HEK293 (cell line): ENCODE results near the gene KCNC2.
A peak's percentile ranks its signal among the peaks of the same experiment; 100 is the strongest.

Source experiments
- CTCF ChIA-PET: fragments of 350-600 bp; formaldehyde crosslinking; extraction: SDS; loops from one replicate; lab custom pipeline; 2021; ENCODE audit warnings: antibody characterized with exemption; lab: Yijun Ruan, JAX
- POLR2A ChIA-PET: fragments of 300-600 bp; formaldehyde crosslinking; extraction: SDS; loops from one replicate; lab custom pipeline; 2020; ENCODE audit warnings: antibody characterized with exemption, inconsistent platforms; lab: Yijun Ruan, JAX
- H3K27ac ChIP-seq: fragments of 200-500 bp; sonication (Bioruptor generic); 2 replicates; pipeline ENCODE4 v1.5.1; 2014; ENCODE audit warnings: low read depth, low read length, control low read depth, inconsistent platforms; ENCODE audit errors: extremely low read depth
- H3K36me3 ChIP-seq, 2 experiments: fragments of 200-500 bp in 1 of 2; sonication (Bioruptor generic) in 1 of 2; 1 replicate in 1 of 2; 2 replicates in 1 of 2; pipeline ENCODE4 v1.5.1; 2014 to 2017; ENCODE audit warnings: inconsistent platforms in 2 of 2, low read length in 2 of 2; ENCODE audit not compliant: control insufficient read depth in 2 of 2, insufficient read depth in 1 of 2
- H3K4me1 ChIP-seq: fragments of 200-500 bp; sonication (Bioruptor generic); 2 replicates; pipeline ENCODE4 v1.5.1; 2014; ENCODE audit warnings: mild to moderate bottlenecking, low read length, inconsistent platforms; ENCODE audit not compliant: control insufficient read depth, insufficient read depth
- H3K4me3 ChIP-seq: 2 replicates; pipeline ENCODE4 v1.5.1; 2011; ENCODE audit warnings: low read depth, mild to moderate bottlenecking, control low read depth, low read length, moderate library complexity
- H3K9me3 ChIP-seq: fragments of 200-500 bp; sonication (Bioruptor generic); 2 replicates; pipeline ENCODE4 v1.5.1; 2014; ENCODE audit warnings: low read depth, low read length, inconsistent platforms; ENCODE audit not compliant: control insufficient read depth, insufficient read depth
- EGR2 ChIP-seq: fragments of 450-650 bp; formaldehyde crosslinking; IDR thresholded peaks from 2 replicates; pipeline ENCODE4 v1.5.1; 2016; ENCODE audit warnings: low read depth, missing biosample characterization, missing genetic modification characterization
- HOXA7 ChIP-seq: sonication (generic); formaldehyde crosslinking; IDR thresholded peaks from 2 replicates; pipeline ENCODE4 v1.8.1; 2022; ENCODE audit warnings: missing genetic modification reagents, borderline replicate concordance
- SCRT1 ChIP-seq: fragments of 450-650 bp; formaldehyde crosslinking; IDR thresholded peaks from 2 replicates; pipeline ENCODE4 v1.5.1; 2016; ENCODE audit warnings: missing biosample characterization, missing genetic modification characterization, borderline replicate concordance
- SCRT2 ChIP-seq: fragments of 450-650 bp; formaldehyde crosslinking; IDR thresholded peaks from 2 replicates; pipeline ENCODE4 v1.5.1; 2016; ENCODE audit warnings: missing biosample characterization, missing genetic modification characterization
- SETDB1 ChIP-seq: IDR thresholded peaks from one replicate; pipeline ENCODE4 v1.6.1; 2017; ENCODE audit warnings: mild to moderate bottlenecking, low read length, moderate library complexity, mixed read lengths; ENCODE audit not compliant: insufficient read length
- SP3 ChIP-seq: fragments of 450-650 bp; formaldehyde crosslinking; IDR thresholded peaks from 2 replicates; pipeline ENCODE4 v1.5.1; 2016; ENCODE audit warnings: missing biosample characterization, missing genetic modification characterization
- SP7 ChIP-seq: fragments of 450-650 bp; formaldehyde crosslinking; IDR thresholded peaks from 2 replicates; pipeline ENCODE4 v1.5.1; 2016; ENCODE audit warnings: missing biosample characterization, missing genetic modification characterization
- TRIM28 ChIP-seq: IDR thresholded peaks from 2 replicates; pipeline ENCODE4 v1.6.1; 2011; ENCODE audit warnings: low read length, control low read depth, borderline replicate concordance
- ZFHX2 ChIP-seq: fragments of 450-650 bp; formaldehyde crosslinking; conservative IDR thresholded peaks from 2 replicates; pipeline ENCODE4 v1.5.1; 2016; ENCODE audit warnings: missing biosample characterization, missing genetic modification characterization
- ZNF121 ChIP-seq: fragments of 450-650 bp; formaldehyde crosslinking; IDR thresholded peaks from 2 replicates; pipeline ENCODE4 v1.5.1; 2016; ENCODE audit warnings: missing biosample characterization, missing genetic modification characterization
- ZNF169 ChIP-seq: fragments of 450-650 bp; formaldehyde crosslinking; IDR thresholded peaks from 2 replicates; pipeline ENCODE4 v1.5.1; 2016; ENCODE audit warnings: missing biosample characterization, missing genetic modification characterization
- ZNF2 ChIP-seq: fragments of 450-650 bp; formaldehyde crosslinking; IDR thresholded peaks from 2 replicates; pipeline ENCODE4 v1.5.1; 2016; ENCODE audit warnings: missing biosample characterization, missing genetic modification characterization
- ZNF202 ChIP-seq: fragments of 450-650 bp; formaldehyde crosslinking; IDR thresholded peaks from 2 replicates; pipeline ENCODE4 v1.5.1; 2016; ENCODE audit warnings: missing biosample characterization, missing genetic modification characterization, borderline replicate concordance
- ZNF211 ChIP-seq: fragments of 450-650 bp; formaldehyde crosslinking; IDR thresholded peaks from 2 replicates; pipeline ENCODE4 v1.5.1; 2016; ENCODE audit warnings: low read depth, missing biosample characterization, missing genetic modification characterization
- ZNF24 ChIP-seq: fragments of 450-650 bp; formaldehyde crosslinking; IDR thresholded peaks from 2 replicates; pipeline ENCODE4 v1.5.1; 2016; ENCODE audit warnings: missing biosample characterization, missing genetic modification characterization
- ZNF350 ChIP-seq: fragments of 450-650 bp; formaldehyde crosslinking; IDR thresholded peaks from 2 replicates; pipeline ENCODE4 v1.5.0; 2017; ENCODE audit warnings: missing biosample characterization, mild to moderate bottlenecking, missing genetic modification characterization
- ZNF416 ChIP-seq: fragments of 450-650 bp; formaldehyde crosslinking; IDR thresholded peaks from 2 replicates; pipeline ENCODE4 v1.5.1; 2016; ENCODE audit warnings: missing biosample characterization, missing genetic modification characterization
- ZNF473 ChIP-seq: fragments of 450-650 bp; formaldehyde crosslinking; IDR thresholded peaks from 2 replicates; pipeline ENCODE4 v1.5.1; 2017; ENCODE audit warnings: missing biosample characterization, missing genetic modification characterization
- ZNF510 ChIP-seq: fragments of 450-650 bp; formaldehyde crosslinking; IDR thresholded peaks from 2 replicates; pipeline ENCODE4 v1.5.1; 2018; ENCODE audit warnings: mild to moderate bottlenecking, missing genetic modification characterization, missing biosample characterization; ENCODE audit not compliant: insufficient replicate concordance
- ZNF664 ChIP-seq: fragments of 450-650 bp; formaldehyde crosslinking; IDR thresholded peaks from 2 replicates; pipeline ENCODE4 v1.5.1; 2016; ENCODE audit warnings: missing biosample characterization, missing genetic modification characterization
- ZNF792 ChIP-seq: fragments of 450-650 bp; formaldehyde crosslinking; IDR thresholded peaks from 2 replicates; pipeline ENCODE4 v1.5.1; 2016; ENCODE audit warnings: missing biosample characterization, missing genetic modification characterization
- TF ChIP-seq, protein P1 (sequence below): fragments of 450-650 bp; formaldehyde crosslinking; IDR thresholded peaks from 2 replicates; pipeline ENCODE4 v1.5.1; 2017; ENCODE audit warnings: missing biosample characterization, missing genetic modification characterization
- TF ChIP-seq, protein P2 (sequence below): fragments of 450-650 bp; formaldehyde crosslinking; IDR thresholded peaks from 2 replicates; pipeline ENCODE4 v1.5.1; 2016; ENCODE audit warnings: missing biosample characterization, missing genetic modification characterization
- TF ChIP-seq, protein P3 (sequence below): fragments of 450-650 bp; formaldehyde crosslinking; IDR thresholded peaks from 2 replicates; pipeline ENCODE4; 2016; ENCODE audit warnings: missing biosample characterization, missing genetic modification characterization
- TF ChIP-seq, protein P4 (sequence below): fragments of 450-650 bp; formaldehyde crosslinking; IDR thresholded peaks from 2 replicates; pipeline ENCODE4 v1.5.1; 2017; ENCODE audit warnings: missing biosample characterization, missing genetic modification characterization

The KCNC2 gene

DNA sequence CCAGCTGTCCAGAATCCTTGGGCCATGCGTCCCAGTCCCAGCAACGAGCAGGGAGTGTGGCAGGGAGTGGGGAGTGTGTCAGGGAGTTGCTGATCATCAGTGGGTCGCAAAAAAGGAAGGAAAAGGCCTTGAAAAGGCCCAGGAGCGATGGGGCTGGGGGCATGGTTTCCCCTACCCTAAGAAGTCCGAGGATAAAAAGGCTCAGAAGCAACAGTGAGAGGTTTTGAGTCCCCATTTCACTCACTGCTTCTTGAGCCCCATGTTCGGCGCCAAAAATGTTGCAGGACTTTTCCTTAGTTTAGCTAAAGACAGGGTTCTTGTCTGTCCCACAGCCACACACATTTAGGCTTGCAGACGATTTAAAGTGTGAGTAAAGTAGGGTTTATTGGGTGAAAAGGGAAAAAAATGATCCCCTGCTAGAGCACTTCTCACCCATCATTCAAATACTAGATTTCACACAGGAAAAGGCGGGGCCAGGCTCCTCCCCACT, 189.5 kb downstream of the KCNC2 start:
- no peaks in the 10 kb centered on the region for H3K9me3 ChIP-seq
- POLR2A ChIA-PET, result no interaction called here

DNA sequence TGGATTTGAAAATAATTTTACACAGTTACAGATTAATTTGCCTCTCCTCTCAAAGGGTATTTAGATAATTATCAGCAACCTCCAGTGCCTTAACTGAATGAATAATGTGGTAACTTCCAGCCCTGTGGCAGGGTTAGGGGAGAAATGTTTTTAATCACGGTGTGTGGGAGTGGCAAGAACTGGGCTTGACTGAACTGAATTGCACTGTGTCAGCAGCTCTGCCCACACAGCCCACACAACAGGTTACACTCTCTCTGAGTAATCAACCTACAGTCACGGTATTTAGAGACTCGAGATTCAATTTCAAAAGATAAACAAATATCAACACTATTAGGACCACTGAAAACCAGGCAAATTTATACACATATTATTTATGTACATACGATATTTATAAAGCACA, 198.5 kb downstream of the KCNC2 start:
- Histone ChIP-seq H3K27ac (no peak overlapping the region), H3K4me3 (no peak overlapping the region), H3K36me3 (no peaks in the 10 kb centered on the region), H3K9me3 (no peaks in the 10 kb centered on the region), H3K4me1 (no peaks in the 10 kb centered on the region; the same call in 1 of the 2 replicates)
- ChIA-PET POLR2A (no interaction called here), CTCF (no interaction called here)
- TF ChIP-seq EGR2 (tag by site-specific recombination), result peak; percentile 96
- no peak for TF ChIP-seq TRIM28
- TF ChIP-seq, protein P1, sequence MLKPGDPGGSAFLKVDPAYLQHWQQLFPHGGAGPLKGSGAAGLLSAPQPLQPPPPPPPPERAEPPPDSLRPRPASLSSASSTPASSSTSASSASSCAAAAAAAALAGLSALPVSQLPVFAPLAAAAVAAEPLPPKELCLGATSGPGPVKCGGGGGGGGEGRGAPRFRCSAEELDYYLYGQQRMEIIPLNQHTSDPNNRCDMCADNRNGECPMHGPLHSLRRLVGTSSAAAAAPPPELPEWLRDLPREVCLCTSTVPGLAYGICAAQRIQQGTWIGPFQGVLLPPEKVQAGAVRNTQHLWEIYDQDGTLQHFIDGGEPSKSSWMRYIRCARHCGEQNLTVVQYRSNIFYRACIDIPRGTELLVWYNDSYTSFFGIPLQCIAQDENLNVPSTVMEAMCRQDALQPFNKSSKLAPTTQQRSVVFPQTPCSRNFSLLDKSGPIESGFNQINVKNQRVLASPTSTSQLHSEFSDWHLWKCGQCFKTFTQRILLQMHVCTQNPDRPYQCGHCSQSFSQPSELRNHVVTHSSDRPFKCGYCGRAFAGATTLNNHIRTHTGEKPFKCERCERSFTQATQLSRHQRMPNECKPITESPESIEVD, result no peak
- TF ChIP-seq SCRT2 (tag by site-specific recombination), result peak; percentile 86
- TF ChIP-seq ZFHX2 (tag by site-specific recombination), result peak; percentile 95

More for the DNA sequence above, 189.5 kb downstream of the KCNC2 start:
- Histone ChIP-seq H3K36me3 (no peaks in the 10 kb centered on the region), H3K4me1 (no peaks in the 10 kb centered on the region), H3K27ac (no peak overlapping the region), H3K4me3 (no peak overlapping the region)
- TF ChIP-seq TRIM28 (peak; percentile 93; the same call in 1 of the 2 replicates), SCRT1 (tag by site-specific recombination) (no peak), SETDB1 (peak; percentile 54), ZNF24 (tag by site-specific recombination) (no peak), SP3 (tag by site-specific recombination) (no peak), ZNF473 (tag by site-specific recombination) (no peak), ZNF350 (tag by site-specific recombination) (no peak), ZNF510 (tag by site-specific recombination) (peak; percentile 14)
- CTCF ChIA-PET, result no interaction called here

DNA sequence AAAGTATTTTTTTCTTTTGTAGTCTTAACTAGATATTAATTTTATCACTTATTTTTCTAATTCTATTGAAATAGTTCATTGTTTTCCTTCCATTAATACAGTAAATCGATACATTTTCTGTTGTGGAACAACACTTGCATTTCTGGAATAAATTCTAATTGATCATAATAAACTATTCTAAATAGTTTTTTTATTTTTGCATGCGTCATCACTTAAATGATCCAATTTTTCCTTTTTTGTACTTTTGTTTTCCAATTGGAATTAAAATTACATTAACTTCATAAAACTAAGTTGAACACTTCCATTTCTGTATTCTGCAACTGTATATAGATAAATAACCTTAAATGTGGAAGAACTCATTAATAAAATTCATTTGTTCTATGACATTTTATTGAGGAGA, 202.5 kb downstream of the KCNC2 start:
- POLR2A ChIA-PET, result no interaction called here
- Histone ChIP-seq H3K4me3 (no peak overlapping the region), H3K9me3 (no peaks in the 10 kb centered on the region), H3K36me3 (no peaks in the 10 kb centered on the region), H3K27ac (no peak overlapping the region), H3K4me1 (no peaks in the 10 kb centered on the region; the same call in 1 of the 2 replicates)
- CTCF ChIA-PET, result no interaction called here
- TF ChIP-seq ZNF169 (tag by site-specific recombination), result no peak
- TF ChIP-seq ZNF202 (tag by site-specific recombination), result no peak
- no peak for TF ChIP-seq HOXA7
- TF ChIP-seq SP3 (tag by site-specific recombination), result no peak
- TF ChIP-seq ZNF416 (tag by site-specific recombination), result no peak
- TF ChIP-seq ZNF792 (tag by site-specific recombination), result no peak
- TF ChIP-seq ZNF664 (tag by site-specific recombination), result no peak
- TF ChIP-seq, protein P2, sequence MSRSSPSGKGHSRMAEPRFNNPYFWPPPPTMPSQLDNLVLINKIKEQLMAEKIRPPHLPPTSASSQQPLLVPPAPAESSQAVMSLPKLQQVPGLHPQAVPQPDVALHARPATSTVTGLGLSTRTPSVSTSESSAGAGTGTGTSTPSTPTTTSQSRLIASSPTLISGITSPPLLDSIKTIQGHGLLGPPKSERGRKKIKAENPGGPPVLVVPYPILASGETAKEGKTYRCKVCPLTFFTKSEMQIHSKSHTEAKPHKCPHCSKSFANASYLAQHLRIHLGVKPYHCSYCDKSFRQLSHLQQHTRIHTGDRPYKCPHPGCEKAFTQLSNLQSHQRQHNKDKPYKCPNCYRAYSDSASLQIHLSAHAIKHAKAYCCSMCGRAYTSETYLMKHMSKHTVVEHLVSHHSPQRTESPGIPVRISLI, result no peak
- no peak for TF ChIP-seq ZNF121 (tag by site-specific recombination)
- TF ChIP-seq SP7, result no peak
- TF ChIP-seq ZNF211 (tag by site-specific recombination), result no peak
- TF ChIP-seq, protein P3, sequence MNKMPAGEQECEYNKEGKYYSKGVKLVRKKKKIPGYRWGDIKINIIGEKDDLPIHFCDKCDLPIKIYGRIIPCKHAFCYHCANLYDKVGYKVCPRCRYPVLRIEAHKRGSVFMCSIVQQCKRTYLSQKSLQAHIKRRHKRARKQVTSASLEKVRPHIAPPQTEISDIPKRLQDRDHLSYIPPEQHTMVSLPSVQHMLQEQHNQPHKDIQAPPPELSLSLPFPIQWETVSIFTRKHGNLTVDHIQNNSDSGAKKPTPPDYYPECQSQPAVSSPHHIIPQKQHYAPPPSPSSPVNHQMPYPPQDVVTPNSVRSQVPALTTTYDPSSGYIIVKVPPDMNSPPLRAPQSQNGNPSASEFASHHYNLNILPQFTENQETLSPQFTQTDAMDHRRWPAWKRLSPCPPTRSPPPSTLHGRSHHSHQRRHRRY (tag by site-specific recombination), result no peak
- TF ChIP-seq ZNF2 (tag by site-specific recombination), result no peak
- TF ChIP-seq, protein P4, sequence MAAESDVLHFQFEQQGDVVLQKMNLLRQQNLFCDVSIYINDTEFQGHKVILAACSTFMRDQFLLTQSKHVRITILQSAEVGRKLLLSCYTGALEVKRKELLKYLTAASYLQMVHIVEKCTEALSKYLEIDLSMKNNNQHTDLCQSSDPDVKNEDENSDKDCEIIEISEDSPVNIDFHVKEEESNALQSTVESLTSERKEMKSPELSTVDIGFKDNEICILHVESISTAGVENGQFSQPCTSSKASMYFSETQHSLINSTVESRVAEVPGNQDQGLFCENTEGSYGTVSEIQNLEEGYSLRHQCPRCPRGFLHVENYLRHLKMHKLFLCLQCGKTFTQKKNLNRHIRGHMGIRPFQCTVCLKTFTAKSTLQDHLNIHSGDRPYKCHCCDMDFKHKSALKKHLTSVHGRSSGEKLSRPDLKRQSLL (tag by site-specific recombination), result no peak
